Measurements from ENCODE around the gene ANXA2R. TPM values are rescaled to one million over a fixed set of nuclear protein-coding genes. Genes with fewer than 3 reads are reported as not detected.

The ANXA2R gene
- total and polyA plus RNA-seq, 2 donors (not counting 1 experiment from before 2014, with no cell fraction given) = 19.3 to 50.4 TPM

DNA sequence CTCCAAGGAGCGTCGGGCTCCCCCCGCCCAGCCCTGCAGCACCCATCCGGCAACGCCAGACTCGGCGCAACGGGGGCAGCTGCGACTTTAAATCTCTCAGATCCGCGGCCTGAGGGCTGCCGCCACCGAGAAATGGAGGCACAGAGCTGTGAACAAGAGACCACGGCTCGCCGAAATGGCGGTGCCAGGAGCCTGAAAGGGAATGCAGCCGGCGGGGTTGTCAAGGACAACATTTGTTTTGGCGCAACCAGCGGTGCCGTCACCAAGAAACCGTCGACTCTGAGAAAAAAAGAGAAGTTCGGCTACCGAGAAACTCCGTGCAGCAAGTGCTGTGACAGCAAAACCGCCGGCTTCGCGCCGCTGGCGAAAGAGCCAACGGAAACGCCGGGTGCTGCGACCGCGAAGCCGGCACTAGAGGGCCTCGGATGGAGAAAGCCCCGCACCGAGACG lies 2.1 kb upstream of the ANXA2R start:
- peaks cover 15 to 31% of the 10 kb centered on the region in 2 donors for H3K4me1 ChIP-seq (ENCODE audit: control insufficient read depth in 2 of 2, insufficient read depth in 2 of 2, low read length in 2 of 2)
- H3K9me3 ChIP-seq (ENCODE audit: control extremely low read depth in 1 of 3, control insufficient read depth in 2 of 3, insufficient read depth in 1 of 3, low read length in 2 of 3) = no peaks in the 10 kb centered on the region
- peaks cover 30% of the 10 kb centered on the region for H3K4me1 Mint-ChIP-seq
- DNase-seq = peak; percentile 97
- H3K27ac ChIP-seq (ENCODE audit: low read length in 2 of 2) = peak overlapping the region; percentile 98 to 99
- no peaks in the 10 kb centered on the region for H3K36me3 ChIP-seq (replicated peaks in 1 of 2; ENCODE audit: control extremely low read depth in 1 of 2, control insufficient read depth in 1 of 2, extremely low read depth in 1 of 2, insufficient read depth in 2 of 2, low read length in 1 of 2)
- peaks cover 27% of the 10 kb centered on the region for H3K79me2 ChIP-seq (ENCODE audit: control insufficient read depth, insufficient read depth, low read length)
- peak overlapping the region; percentile 97 for H3K4me3 Mint-ChIP-seq
- ChIA-PET POLR2A (interaction anchor here (0.8 to 8.0 kb wide), 13 partner anchors 9 to 562 kb away, joined by 3 to 202 read pairs (median 16); partner anchors contain the start of genes HMGCS1, TMEM267 and ZNF131), CTCF (interaction anchor here (1.0 to 9.5 kb wide), 15 partner anchors 20 to 442 kb away, joined by 3 to 194 read pairs (median 18); partner anchors contain the start of genes TMEM267 and ZNF131)
- no peaks in the 10 kb centered on the region for H3K9me3 Mint-ChIP-seq (ENCODE audit: insufficient read depth)
- H3K4me3 ChIP-seq (ENCODE audit: control extremely low read depth in 1 of 5, extremely low read depth in 1 of 5, insufficient read depth in 1 of 5, low read depth in 2 of 5, low read length in 4 of 5) = peak overlapping the region; percentile 62 to 92 (median 64)
- intact Hi-C loops (cut with micrococcal nuclease) = loop anchor here (1.0 to 2.0 kb wide), 4 partner anchors 24 to 515 kb away; partner anchors contain the start of gene PAIP1
- peak overlapping the region; percentile 96 for H3K9ac ChIP-seq (ENCODE audit: low read length)
- H3K27me3 Mint-ChIP-seq = no peaks in the 10 kb centered on the region
- WGBS (ENCODE audit: insufficient coverage) = under 1% methylated on average over 44 of the region's 44 CpGs
- peak; percentile 36 for ATAC-seq (ENCODE audit: low read depth)
- peak overlapping the region; percentile 87 for H3K4me2 ChIP-seq (replicated peaks; ENCODE audit: low read depth, low read length, poor library complexity, severe bottlenecking)
- TF ChIP-seq CTCF (IDR thresholded peaks at IDR 0.05) (no peak), EZH2 (IDR thresholded peaks at IDR 0.05; ENCODE audit: borderline replicate concordance, insufficient read depth, low read depth, low read length, poor library complexity, severe bottlenecking) (no peak)
- peak overlapping the region; percentile 98 for H3K27ac Mint-ChIP-seq
- peak overlapping the region; percentile 67 for H2AFZ ChIP-seq (ENCODE audit: insufficient read depth, low read depth, low read length, poor library complexity, severe bottlenecking)
- peaks cover 5% of the 10 kb centered on the region for H4K20me1 ChIP-seq (ENCODE audit: control insufficient read depth, insufficient read depth, low read length, poor library complexity, severe bottlenecking)
- no peaks in the 10 kb centered on the region for H3K27me3 ChIP-seq (replicated peaks in 1 of 4; ENCODE audit: control extremely low read depth in 1 of 4, control insufficient read depth in 3 of 4, insufficient read depth in 4 of 4, low read length in 3 of 4)

DNA sequence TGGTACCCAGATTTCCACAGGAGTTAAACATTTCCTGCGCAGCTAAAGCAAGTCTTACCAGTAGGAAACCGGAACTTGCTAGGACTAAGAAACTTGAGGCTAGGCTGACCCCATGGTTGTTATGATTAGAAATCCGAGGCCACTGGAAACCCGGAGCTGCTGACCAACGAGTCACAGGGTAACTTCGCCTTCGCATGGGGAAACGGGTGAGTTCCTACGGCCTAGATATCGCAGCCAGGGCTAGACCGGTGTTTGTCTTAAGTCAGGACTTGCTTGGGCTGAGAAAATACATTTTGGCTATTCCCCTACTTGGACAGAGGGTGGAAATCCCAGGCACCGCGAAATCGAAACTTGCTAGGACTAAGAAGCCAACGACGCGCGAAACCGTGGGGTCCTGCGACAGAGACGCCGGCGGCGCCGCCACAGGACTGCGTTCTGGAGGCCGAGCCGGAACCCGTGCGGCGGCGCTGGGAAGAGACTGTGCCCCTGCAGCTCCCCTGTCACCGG lies 1.6 kb upstream of the ANXA2R start:
- Histone ChIP-seq H3K9ac (ENCODE audit: low read length) (peak overlapping the region; percentile 96), H3K4me3 (ENCODE audit: control extremely low read depth in 1 of 5, extremely low read depth in 1 of 5, insufficient read depth in 1 of 5, low read depth in 2 of 5, low read length in 4 of 5) (peak overlapping the region; percentile 62 to 95 (median 81)), H3K27me3 (replicated peaks in 1 of 4; ENCODE audit: control extremely low read depth in 1 of 4, control insufficient read depth in 3 of 4, insufficient read depth in 4 of 4, low read length in 3 of 4) (no peaks in the 10 kb centered on the region), H2AFZ (ENCODE audit: insufficient read depth, low read depth, low read length, poor library complexity, severe bottlenecking) (peak overlapping the region; percentile 41), H3K27ac (ENCODE audit: low read length in 2 of 2) (peak overlapping the region; percentile 98 to 99), H3K4me1 (ENCODE audit: control insufficient read depth in 2 of 2, insufficient read depth in 2 of 2, low read length in 2 of 2) (peaks cover 20 to 36% of the 10 kb centered on the region in 2 donors), H3K36me3 (replicated peaks in 1 of 2; ENCODE audit: control extremely low read depth in 1 of 2, control insufficient read depth in 1 of 2, extremely low read depth in 1 of 2, insufficient read depth in 2 of 2, low read length in 1 of 2) (no peaks in the 10 kb centered on the region), H4K20me1 (ENCODE audit: control insufficient read depth, insufficient read depth, low read length, poor library complexity, severe bottlenecking) (peaks cover 5% of the 10 kb centered on the region), H3K79me2 (ENCODE audit: control insufficient read depth, insufficient read depth, low read length) (peaks cover 32% of the 10 kb centered on the region), H3K9me3 (ENCODE audit: control extremely low read depth in 1 of 3, control insufficient read depth in 2 of 3, insufficient read depth in 1 of 3, low read length in 2 of 3) (no peaks in the 10 kb centered on the region), H3K4me2 (replicated peaks; ENCODE audit: low read depth, low read length, poor library complexity, severe bottlenecking) (peak overlapping the region; percentile 87)
- Mint-ChIP-seq H3K9me3 (ENCODE audit: insufficient read depth) (no peaks in the 10 kb centered on the region), H3K4me1 (peaks cover 35% of the 10 kb centered on the region), H3K27me3 (no peaks in the 10 kb centered on the region), H3K27ac (peak overlapping the region; percentile 98), H3K4me3 (peak overlapping the region; percentile 97)
- DNase-seq (no peak), ATAC-seq (ENCODE audit: low read depth) (peak; percentile 18)
- under 1% methylated on average over 33 of the region's 33 CpGs for WGBS (ENCODE audit: insufficient coverage)
- intact Hi-C loops (cut with micrococcal nuclease) = loop anchor here (1.0 to 2.0 kb wide), 4 partner anchors 25 to 515 kb away; partner anchors contain the start of gene PAIP1
- ChIA-PET CTCF (interaction anchor here (0.8 to 9.5 kb wide), 17 partner anchors 8 to 443 kb away, joined by 3 to 194 read pairs (median 14); partner anchors contain the start of genes TMEM267 and ZNF131), POLR2A (interaction anchor here (0.7 to 8.0 kb wide), 14 partner anchors 9 to 562 kb away, joined by 3 to 202 read pairs (median 14); partner anchors contain the start of genes HMGCS1, TMEM267 and ZNF131)
- TF ChIP-seq CTCF (IDR thresholded peaks at IDR 0.05) = no peak
- no peak for TF ChIP-seq EZH2 (IDR thresholded peaks at IDR 0.05; ENCODE audit: borderline replicate concordance, insufficient read depth, low read depth, low read length, poor library complexity, severe bottlenecking)
